SHP77 (cell line): ENCODE results near the gene OR1C1.
"Not testable (repeated sequence)": the region's sequence is repeated elsewhere in the genome, so short reads cannot be mapped to it uniquely, and the experiment has no call there.

Experiments
- DNase-seq, 2 experiments: peaks; one replicate each; lab custom pipeline; 2025; lab: John Stamatoyannopoulos, UW

OR1C1 gene, protein sequence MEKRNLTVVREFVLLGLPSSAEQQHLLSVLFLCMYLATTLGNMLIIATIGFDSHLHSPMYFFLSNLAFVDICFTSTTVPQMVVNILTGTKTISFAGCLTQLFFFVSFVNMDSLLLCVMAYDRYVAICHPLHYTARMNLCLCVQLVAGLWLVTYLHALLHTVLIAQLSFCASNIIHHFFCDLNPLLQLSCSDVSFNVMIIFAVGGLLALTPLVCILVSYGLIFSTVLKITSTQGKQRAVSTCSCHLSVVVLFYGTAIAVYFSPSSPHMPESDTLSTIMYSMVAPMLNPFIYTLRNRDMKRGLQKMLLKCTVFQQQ

DNA sequence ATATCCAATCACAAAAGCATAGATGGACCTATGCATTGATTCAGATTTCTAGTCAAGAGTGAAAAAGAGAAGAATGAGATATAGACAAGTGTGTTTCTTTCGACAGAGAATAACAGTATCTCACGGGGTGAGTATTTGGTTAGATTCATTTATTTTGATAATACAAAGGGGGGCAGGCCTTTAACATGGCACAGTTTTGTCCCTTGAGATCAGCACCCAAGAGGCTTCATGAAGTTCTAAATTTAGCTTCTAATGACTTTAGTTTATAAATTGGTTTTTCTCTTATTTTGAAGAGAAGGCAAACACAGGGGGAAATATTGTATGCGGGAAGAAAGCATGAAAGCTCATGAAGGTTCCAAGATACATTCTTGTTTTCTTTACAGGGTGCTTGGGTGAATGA lies at the start of gene OR1C1:
OR1C1 (minus strand) TSS at position 101 of the 400 bp plus-strand sequence. CDS start 2,150 bp downstream, outside the sequence.
- DNase-seq: no peak

GRCh38 chr1:247797518-247797917 lies 37.2 kb upstream of the OR1C1 start:
- no peak for DNase-seq

- DNase-seq: no peak
Measured at GRCh38 chr1:247769603-247770002, 9.2 kb upstream of the OR1C1 start.

GRCh38 chr1:247754311-247754710 lies 6.0 kb downstream of the OR1C1 start:
- not testable (repeated sequence) for DNase-seq

DNA sequence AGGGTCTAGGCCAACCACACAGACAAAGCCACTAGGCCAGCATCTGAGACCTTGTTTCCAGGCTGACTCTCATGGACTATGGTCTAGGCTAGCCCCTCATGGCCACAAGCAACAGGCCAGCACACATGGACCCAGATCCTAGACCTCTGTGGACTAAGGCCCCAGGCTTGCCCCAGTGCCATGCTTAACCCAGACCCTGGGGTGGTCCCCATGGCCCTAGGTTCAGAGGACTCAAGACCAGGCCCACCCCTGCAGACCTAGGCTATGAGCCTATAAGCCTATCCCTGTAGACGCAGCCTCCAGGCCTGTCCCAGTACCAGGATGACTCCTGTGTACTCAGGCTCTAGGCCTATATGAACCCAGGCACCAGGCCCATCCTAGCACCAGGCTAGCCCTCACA lies 10.5 kb downstream of the OR1C1 start:
- no peak for DNase-seq

GRCh38 chr1:247748041-247748440 lies 12.3 kb downstream of the OR1C1 start, which contains the start of gene OR14A2:
Gene OR14A2 (minus strand): TSS chr1:247748141.
- no peak for DNase-seq

DNA sequence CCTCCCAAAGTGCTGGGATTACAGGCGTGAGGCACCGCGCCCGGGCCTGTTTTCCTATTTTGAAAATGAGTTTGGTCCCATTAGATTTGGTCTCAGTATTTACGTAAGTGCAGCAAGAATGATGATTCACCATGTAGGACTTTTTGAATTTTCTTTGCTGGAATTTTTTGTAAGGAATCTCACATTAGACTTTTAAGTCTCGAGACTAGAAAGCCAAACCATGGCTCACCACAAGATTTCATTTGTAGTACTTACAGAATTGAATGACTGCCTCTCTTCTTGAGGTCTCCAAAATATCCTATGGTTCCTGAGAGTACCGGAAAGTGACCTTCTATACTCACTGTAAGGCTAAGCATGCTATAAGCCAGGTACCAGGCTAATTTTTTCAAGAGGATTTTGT lies 12.7 kb downstream of the OR1C1 start:
- DNase-seq: no peak

- no peak for DNase-seq
Measured at GRCh38 chr1:247746391-247746935, 13.9 kb downstream of the OR1C1 start.

DNA sequence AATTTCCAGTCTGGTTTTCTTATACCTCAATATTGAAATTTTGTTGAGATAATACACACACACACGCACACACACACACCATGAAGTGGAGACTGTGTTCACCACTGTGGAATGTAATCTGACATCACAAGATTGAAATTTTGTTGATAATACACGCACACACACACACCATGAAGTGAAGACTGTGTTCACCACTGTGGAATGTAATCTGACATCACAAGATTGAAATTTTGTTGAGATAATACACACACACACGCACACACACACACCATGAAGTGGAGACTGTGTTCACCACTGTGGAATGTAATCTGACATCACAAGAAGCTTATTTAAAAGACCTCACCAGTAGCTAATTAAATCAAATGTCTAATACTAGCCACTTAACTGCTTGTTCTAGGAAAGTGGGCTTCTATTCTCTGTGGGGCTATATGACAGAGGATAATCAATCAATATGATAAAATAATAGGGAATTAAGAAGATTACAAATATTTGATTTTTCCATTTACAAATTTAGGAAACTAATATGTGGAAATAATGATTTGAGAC lies 18.1 kb downstream of the OR1C1 start:
- DNase-seq: not testable (repeated sequence)

DNA sequence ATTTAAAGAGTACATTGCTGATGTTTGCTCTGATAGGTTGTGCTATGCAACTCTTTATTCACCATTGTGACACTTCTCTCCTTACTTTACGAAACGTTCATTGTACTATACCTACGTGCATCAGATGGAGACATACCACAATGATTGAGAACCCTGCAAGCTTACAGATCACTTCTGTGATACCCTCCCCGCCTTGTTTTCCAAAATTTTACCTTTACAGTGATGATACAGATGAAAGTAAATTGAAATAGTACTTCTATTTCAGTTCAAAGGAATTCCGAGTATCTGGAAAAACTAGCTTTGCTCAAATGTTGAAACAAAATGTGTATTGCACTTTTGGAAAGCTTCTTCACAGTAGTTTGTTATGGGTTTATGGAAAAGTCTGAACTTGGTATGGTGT lies 18.6 kb downstream of the OR1C1 start:
- no peak for DNase-seq

DNA sequence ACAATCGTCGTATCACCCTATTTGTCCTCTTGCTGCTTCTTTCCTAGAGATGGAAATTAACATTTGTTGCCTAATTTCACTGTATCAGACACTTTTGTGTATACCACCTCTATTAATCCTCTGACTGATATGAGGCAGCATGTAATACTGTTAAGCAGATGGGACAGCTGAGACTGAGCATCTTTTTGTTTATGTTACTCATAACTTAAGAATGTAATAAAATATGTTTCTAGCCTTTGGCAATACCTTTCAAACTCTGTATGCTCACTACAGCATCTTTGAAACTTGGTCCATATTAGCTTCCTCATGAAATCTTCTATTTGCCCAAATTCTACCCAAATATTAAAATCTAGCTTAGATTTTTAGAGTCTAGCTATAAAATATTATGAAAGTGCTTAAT lies 19.6 kb downstream of the OR1C1 start:
- no peak for DNase-seq

- DNase-seq: no peak
Measured at GRCh38 chr1:247738315-247738714, 22.0 kb downstream of the OR1C1 start, which contains the start of gene OR14K1. Gene OR14K1 (plus strand): TSS chr1:247738615. CDS start chr1:247738615, 0 bp downstream.

- no peak for DNase-seq
Measured at GRCh38 chr1:247721222-247721621, 39.1 kb downstream of the OR1C1 start.

GRCh38 chr1:247716546-247716945 lies 43.8 kb downstream of the OR1C1 start, which contains the start of gene OR6F1:
Gene OR6F1 (minus strand): TSS chr1:247716646. CDS start chr1:247712755, 3,891 bp downstream.
- DNase-seq: no peak

DNA sequence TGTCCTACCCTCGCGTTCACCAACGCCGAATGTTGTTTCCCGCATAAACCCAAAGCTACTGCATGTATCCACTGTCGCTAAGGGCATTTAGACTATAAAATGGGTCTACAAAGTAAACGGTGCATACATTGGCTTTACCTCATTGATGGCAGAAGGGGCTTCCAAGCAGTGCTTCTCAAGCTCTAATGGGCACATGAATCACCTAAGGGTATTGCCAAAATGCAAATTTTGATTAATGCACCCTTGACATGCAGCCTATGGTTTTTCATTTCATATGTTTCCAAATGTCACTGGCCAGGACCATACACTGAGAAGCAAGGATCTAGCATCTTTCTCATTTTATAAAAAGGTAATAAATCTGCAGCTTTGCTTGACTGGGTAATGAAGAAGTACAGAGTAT lies 46.6 kb downstream of the OR1C1 start:
- DNase-seq: no peak

DNA sequence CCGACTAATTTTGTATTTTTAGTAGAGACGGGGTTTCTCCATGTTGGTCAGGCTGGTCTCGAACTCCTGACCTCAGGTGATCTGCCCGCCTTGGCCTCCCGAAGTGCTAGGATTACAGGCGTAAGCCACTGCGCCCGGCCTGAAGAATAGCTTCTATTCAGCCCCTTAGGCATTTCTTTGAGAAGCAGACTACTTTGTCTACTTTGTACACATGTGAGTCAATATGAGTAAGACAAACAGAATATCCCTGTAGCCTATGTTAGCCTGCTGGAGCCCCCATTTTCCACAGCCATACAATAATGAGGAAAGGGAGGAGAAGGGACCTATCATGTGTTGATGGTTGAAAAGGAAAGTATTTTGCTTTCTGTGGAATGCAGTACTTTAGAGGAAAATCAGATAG lies 49.7 kb downstream of the OR1C1 start:
- DNase-seq: not testable (repeated sequence)
